ENCODE results near the gene TBCK.

Gene TBCK

GRCh38 chr4:106269711-106270110, 46.3 kb downstream of the TBCK start:
- FAIRE-seq (no peak), DNase-seq (ENCODE audit: insufficient read length, low spot score) (no peak)
- TF ChIP-seq POLR2AphosphoS5 (IDR thresholded peaks at IDR 0.05; ENCODE audit: low read depth, low read length), result no peak
- no peak for TF ChIP-seq PAX5 (IDR thresholded peaks at IDR 0.05; ENCODE audit: insufficient read depth, low read length, severe bottlenecking)
- no peak for TF ChIP-seq TAF1 (IDR thresholded peaks at IDR 0.05; ENCODE audit: low read depth, low read length)
- TF ChIP-seq POLR2A (IDR thresholded peaks at IDR 0.05; ENCODE audit: low read depth, low read length), result no peak
- TF ChIP-seq SPI1 (IDR thresholded peaks at IDR 0.05; ENCODE audit: low read depth, low read length), result no peak
- no peak for TF ChIP-seq POU2F2 (IDR thresholded peaks at IDR 0.05; ENCODE audit: low read depth, low read length)

DNA sequence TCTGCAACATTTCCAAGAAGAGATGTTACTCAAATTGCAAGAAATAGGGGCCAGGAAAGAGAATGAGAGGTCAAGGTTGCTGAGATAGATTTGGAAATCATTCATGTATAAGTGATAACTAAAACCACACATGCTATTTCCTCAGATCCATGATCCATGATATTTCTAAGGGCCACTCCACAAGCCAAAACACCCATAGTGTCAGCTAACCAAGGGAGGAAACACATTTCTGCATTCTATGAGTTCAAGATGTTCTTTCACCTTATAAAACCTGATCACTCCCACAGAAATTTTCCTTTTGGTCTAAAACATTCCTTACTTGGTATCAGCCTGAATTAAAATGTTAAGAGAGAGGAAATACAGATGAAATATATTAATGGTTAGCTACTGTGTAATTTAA, 47.2 kb downstream of the TBCK start:
- TF ChIP-seq POU2F2 (IDR thresholded peaks at IDR 0.05; ENCODE audit: low read depth, low read length) (no peak), POLR2AphosphoS5 (IDR thresholded peaks at IDR 0.05; ENCODE audit: low read depth, low read length) (no peak), POLR2A (IDR thresholded peaks at IDR 0.05; ENCODE audit: low read depth, low read length) (no peak), TAF1 (IDR thresholded peaks at IDR 0.05; ENCODE audit: low read depth, low read length) (no peak), PAX5 (IDR thresholded peaks at IDR 0.05; ENCODE audit: insufficient read depth, low read length, severe bottlenecking) (no peak), SPI1 (IDR thresholded peaks at IDR 0.05; ENCODE audit: low read depth, low read length) (no peak)
- no peak for FAIRE-seq
- no peak for DNase-seq (ENCODE audit: insufficient read length, low spot score)

DNA sequence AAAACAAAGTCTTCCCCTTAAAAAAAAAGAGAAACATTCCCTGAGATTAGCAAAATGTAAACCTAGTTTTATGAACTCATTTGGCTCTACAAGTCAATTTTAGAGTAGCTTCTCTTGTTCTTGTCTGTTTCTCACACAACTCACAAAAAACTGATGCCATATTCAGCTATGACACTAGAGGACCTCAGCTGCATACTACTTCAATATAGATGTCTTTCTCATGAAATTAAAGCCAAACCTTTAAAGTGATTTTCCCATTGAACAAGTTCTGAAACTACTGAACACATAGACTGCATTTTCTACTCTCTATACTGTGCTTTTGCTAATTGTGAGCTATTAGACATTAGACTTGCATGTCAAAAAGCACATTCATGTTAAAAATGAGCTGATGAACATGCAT, 49.8 kb downstream of the TBCK start:
- FAIRE-seq, result no peak
- TF ChIP-seq POLR2A (IDR thresholded peaks at IDR 0.05; ENCODE audit: low read depth, low read length) (no peak), PAX5 (IDR thresholded peaks at IDR 0.05; ENCODE audit: insufficient read depth, low read length, severe bottlenecking) (no peak), TAF1 (IDR thresholded peaks at IDR 0.05; ENCODE audit: low read depth, low read length) (no peak), POU2F2 (IDR thresholded peaks at IDR 0.05; ENCODE audit: low read depth, low read length) (no peak), SPI1 (IDR thresholded peaks at IDR 0.05; ENCODE audit: low read depth, low read length) (no peak), POLR2AphosphoS5 (IDR thresholded peaks at IDR 0.05; ENCODE audit: low read depth, low read length) (no peak)
- no peak for DNase-seq (ENCODE audit: insufficient read length, low spot score)

DNA sequence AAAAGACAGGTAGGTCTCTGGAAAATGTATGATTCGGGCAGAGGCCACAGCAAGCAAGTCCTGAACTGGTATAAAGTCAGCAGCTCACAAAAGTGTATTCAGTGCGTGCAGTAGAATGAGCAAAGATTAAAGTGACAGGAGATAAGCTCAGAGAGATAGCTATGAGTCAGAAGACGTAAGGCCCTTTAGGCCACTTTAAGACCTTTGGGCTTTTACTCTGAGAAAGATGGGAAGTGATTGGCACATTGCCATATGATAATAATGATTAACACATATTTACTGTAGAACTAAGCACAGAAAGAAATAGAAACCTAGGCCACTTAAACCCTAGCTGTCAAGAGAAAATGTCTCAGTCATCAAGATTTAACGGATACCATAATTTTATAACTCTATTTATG, 51.7 kb downstream of the TBCK start:
- DNase-seq (ENCODE audit: insufficient read length, low spot score) (no peak), FAIRE-seq (no peak)
- TF ChIP-seq POLR2A (IDR thresholded peaks at IDR 0.05; ENCODE audit: low read depth, low read length), result no peak
- TF ChIP-seq TAF1 (IDR thresholded peaks at IDR 0.05; ENCODE audit: low read depth, low read length), result no peak
- TF ChIP-seq PAX5 (IDR thresholded peaks at IDR 0.05; ENCODE audit: insufficient read depth, low read length, severe bottlenecking), result no peak
- TF ChIP-seq POU2F2 (IDR thresholded peaks at IDR 0.05; ENCODE audit: low read depth, low read length), result no peak
- TF ChIP-seq SPI1 (IDR thresholded peaks at IDR 0.05; ENCODE audit: low read depth, low read length), result no peak
- TF ChIP-seq POLR2AphosphoS5 (IDR thresholded peaks at IDR 0.05; ENCODE audit: low read depth, low read length), result no peak

DNA sequence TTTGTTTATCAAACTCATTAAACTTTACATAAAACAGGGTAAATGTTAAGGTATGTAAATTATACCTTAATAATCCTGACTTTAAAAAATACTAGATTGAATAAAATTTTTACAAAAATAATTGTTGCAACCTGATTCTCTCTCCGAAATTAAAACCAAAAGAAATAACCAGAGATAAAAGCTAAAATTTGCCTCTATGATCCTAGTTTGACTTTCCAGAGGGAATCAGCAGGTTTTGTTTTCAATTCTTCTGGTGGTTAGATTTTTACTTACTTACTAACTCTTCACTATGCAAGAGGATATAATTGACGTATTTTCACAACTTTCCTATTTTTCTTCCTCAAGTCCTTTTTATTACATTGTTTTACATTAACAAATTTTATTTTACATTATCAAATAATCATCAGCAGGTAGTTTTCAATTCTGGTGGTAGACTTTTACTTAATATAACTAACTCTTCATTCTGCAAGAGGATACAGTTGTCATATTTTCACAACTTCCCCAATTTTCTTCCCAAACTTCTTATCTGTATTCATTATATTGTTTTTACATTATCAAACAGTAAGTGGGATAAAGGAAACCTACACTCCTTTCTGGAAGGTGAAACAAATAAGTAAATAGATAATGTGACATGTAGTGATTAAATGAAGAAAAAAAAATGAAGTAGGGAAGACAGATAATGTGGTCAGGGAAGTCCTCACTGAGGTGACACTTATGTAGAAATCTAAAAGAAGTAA, 52.2 kb downstream of the TBCK start:
- FAIRE-seq, result no peak
- TF ChIP-seq POLR2A (IDR thresholded peaks at IDR 0.05; ENCODE audit: low read depth, low read length), result no peak
- no peak for TF ChIP-seq TAF1 (IDR thresholded peaks at IDR 0.05; ENCODE audit: low read depth, low read length)
- TF ChIP-seq POU2F2 (IDR thresholded peaks at IDR 0.05; ENCODE audit: low read depth, low read length), result no peak
- no peak for DNase-seq (ENCODE audit: insufficient read length, low spot score)

DNA sequence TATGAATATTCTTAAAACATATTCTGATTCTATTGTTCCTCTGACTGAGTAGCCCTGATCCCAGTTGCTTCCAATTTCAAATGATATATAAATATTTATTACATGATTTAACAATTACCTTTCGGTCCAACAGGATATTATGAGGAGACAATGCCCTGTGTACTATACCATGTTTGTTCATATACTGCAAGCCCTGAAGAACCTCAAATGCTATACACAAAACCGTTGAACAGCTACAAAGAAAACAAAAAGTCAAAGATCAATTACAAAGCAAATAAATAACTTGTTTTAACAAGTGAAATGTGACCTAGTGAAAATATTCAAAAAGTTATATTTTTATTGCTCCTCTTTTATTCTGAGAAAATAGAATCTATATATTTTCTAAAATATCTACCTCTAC, 54.0 kb downstream of the TBCK start:
- FAIRE-seq, result no peak
- TF ChIP-seq POLR2AphosphoS5 (IDR thresholded peaks at IDR 0.05; ENCODE audit: low read depth, low read length) (no peak), POU2F2 (IDR thresholded peaks at IDR 0.05; ENCODE audit: low read depth, low read length) (no peak), SPI1 (IDR thresholded peaks at IDR 0.05; ENCODE audit: low read depth, low read length) (no peak), POLR2A (IDR thresholded peaks at IDR 0.05; ENCODE audit: low read depth, low read length) (no peak), TAF1 (IDR thresholded peaks at IDR 0.05; ENCODE audit: low read depth, low read length) (no peak), PAX5 (IDR thresholded peaks at IDR 0.05; ENCODE audit: insufficient read depth, low read length, severe bottlenecking) (no peak)

GRCh38 chr4:106258145-106259045, 57.6 kb downstream of the TBCK start:
- FAIRE-seq (no peak), DNase-seq (ENCODE audit: insufficient read length, low spot score) (no peak)
- TF ChIP-seq POU2F2 (IDR thresholded peaks at IDR 0.05; ENCODE audit: low read depth, low read length) (no peak), SPI1 (IDR thresholded peaks at IDR 0.05; ENCODE audit: low read depth, low read length) (no peak), POLR2A (IDR thresholded peaks at IDR 0.05; ENCODE audit: low read depth, low read length) (no peak), POLR2AphosphoS5 (IDR thresholded peaks at IDR 0.05; ENCODE audit: low read depth, low read length) (no peak), TAF1 (IDR thresholded peaks at IDR 0.05; ENCODE audit: low read depth, low read length) (no peak), PAX5 (IDR thresholded peaks at IDR 0.05; ENCODE audit: insufficient read depth, low read length, severe bottlenecking) (no peak)

More for the DNA sequence above, 54.0 kb downstream of the TBCK start:
- no peak for DNase-seq (ENCODE audit: insufficient read length, low spot score)

DNA sequence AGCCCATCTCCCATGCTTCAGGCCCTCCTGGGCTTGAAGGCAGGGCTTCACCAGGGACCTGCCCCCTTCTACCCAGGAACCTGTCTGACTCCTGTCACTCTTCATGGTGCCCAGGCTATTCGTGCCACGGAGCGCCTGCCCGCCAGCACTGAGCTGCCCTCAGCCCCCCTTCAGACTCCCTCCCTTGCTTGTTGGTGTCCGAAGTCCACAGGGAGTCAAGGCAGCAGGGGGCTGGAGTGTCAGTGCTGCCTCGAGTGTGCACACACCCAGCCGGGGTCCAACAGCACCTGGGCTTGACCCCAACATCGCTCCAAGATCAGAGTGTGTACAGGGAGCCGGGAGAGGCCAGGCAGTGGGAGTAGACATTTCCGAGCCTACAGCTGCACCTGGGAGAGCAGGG, 59.8 kb downstream of the TBCK start:
- FAIRE-seq, result no peak

GRCh38 chr4:106255195-106255594, 60.8 kb downstream of the TBCK start:
- FAIRE-seq (no peak), DNase-seq (ENCODE audit: insufficient read length, low spot score) (no peak)
- TF ChIP-seq PAX5 (IDR thresholded peaks at IDR 0.05; ENCODE audit: insufficient read depth, low read length, severe bottlenecking), result no peak

More for the DNA sequence above, 59.8 kb downstream of the TBCK start:
- TF ChIP-seq SPI1 (IDR thresholded peaks at IDR 0.05; ENCODE audit: low read depth, low read length), result no peak
- TF ChIP-seq PAX5 (IDR thresholded peaks at IDR 0.05; ENCODE audit: insufficient read depth, low read length, severe bottlenecking), result no peak
- TF ChIP-seq POLR2A (IDR thresholded peaks at IDR 0.05; ENCODE audit: low read depth, low read length), result no peak
- TF ChIP-seq TAF1 (IDR thresholded peaks at IDR 0.05; ENCODE audit: low read depth, low read length), result no peak
- no peak for TF ChIP-seq POLR2AphosphoS5 (IDR thresholded peaks at IDR 0.05; ENCODE audit: low read depth, low read length)
- no peak for TF ChIP-seq POU2F2 (IDR thresholded peaks at IDR 0.05; ENCODE audit: low read depth, low read length)
- no peak for DNase-seq (ENCODE audit: insufficient read length, low spot score)
